ENCODE data around the gene CKS2. TPM values are rescaled to one million over a fixed set of nuclear protein-coding genes. Genes with fewer than 3 reads are reported as not detected.

The CKS2 gene
- polyA plus RNA-seq, 1 experiment, result 128 TPM

DNA sequence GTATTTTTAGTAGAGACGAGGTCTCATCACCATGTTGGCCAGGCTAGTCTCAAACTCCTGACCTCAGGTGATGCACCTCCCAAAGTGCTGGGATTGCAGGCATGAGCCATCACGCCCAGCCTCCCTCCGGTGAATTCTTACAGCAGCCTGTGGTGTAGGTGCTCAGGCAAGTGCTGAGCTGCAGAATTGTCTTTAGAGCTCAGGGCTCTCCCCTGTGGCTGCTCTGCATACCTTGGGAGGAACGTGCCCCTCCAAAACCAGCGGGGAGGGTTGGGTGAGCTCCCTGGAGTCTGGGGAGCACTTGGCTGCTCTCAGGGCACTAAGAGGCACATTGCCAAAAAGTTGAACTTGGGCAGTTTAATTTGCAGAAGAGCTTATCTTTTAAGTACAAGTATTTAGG is 36.7 kb downstream of the CKS2 start:
- POLR2A ChIA-PET, result no interaction called here

DNA sequence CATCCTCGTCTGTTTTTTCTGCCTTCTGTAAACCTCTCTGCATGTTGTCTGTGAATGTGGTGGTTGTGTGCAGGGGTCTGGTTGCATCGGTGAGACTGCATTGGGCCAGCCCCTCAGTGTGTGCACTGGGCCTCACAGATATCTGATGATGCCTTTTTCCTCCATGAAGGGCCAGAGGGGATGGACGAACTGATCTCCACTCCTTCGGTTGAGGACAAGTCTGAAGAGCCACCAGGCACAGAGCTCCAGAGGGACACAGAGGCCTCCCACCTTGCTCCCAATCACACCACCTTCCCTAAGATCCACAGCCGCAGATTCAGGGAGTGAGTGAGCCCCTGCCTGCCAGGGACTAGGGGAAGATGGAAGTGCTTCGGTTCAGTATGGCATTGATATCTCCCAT is 38.6 kb downstream of the CKS2 start:
- ChIA-PET POLR2A (no interaction called here), CTCF (interaction anchor here (1.1 kb wide), 1 partner anchor 200 kb away, joined by 4 read pairs; no protein-coding TSS in a partner anchor)
- DNase-seq (ENCODE audit: low read depth), result no peak
- Histone ChIP-seq H3K4me3 (ENCODE audit: low read depth, low read length) (no peak overlapping the region), H3K27me3 (ENCODE audit: control insufficient read depth, insufficient read depth, low read length) (no peaks in the 10 kb centered on the region), H3K36me3 (ENCODE audit: control insufficient read depth, insufficient read depth, low read length) (peaks cover 33% of the 10 kb centered on the region)
- TF ChIP-seq, protein P1, sequence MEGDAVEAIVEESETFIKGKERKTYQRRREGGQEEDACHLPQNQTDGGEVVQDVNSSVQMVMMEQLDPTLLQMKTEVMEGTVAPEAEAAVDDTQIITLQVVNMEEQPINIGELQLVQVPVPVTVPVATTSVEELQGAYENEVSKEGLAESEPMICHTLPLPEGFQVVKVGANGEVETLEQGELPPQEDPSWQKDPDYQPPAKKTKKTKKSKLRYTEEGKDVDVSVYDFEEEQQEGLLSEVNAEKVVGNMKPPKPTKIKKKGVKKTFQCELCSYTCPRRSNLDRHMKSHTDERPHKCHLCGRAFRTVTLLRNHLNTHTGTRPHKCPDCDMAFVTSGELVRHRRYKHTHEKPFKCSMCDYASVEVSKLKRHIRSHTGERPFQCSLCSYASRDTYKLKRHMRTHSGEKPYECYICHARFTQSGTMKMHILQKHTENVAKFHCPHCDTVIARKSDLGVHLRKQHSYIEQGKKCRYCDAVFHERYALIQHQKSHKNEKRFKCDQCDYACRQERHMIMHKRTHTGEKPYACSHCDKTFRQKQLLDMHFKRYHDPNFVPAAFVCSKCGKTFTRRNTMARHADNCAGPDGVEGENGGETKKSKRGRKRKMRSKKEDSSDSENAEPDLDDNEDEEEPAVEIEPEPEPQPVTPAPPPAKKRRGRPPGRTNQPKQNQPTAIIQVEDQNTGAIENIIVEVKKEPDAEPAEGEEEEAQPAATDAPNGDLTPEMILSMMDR (IDR thresholded peaks at IDR 0.05; ENCODE audit: insufficient read depth, low read depth, low read length), result no peak

More for the DNA sequence above, 36.7 kb downstream of the CKS2 start:
- H3K4me3 ChIP-seq (ENCODE audit: low read depth, low read length), result no peak overlapping the region
- CTCF ChIA-PET, result interaction anchor here (1.3 kb wide), 1 partner anchor 201 kb away, joined by 3 read pairs; no protein-coding TSS in a partner anchor
- peaks cover 31% of the 10 kb centered on the region for H3K36me3 ChIP-seq (ENCODE audit: control insufficient read depth, insufficient read depth, low read length)
- DNase-seq (ENCODE audit: low read depth), result no peak
- TF ChIP-seq, protein P1 (IDR thresholded peaks at IDR 0.05; ENCODE audit: insufficient read depth, low read depth, low read length), result no peak
- H3K27me3 ChIP-seq (ENCODE audit: control insufficient read depth, insufficient read depth, low read length), result no peaks in the 10 kb centered on the region

DNA sequence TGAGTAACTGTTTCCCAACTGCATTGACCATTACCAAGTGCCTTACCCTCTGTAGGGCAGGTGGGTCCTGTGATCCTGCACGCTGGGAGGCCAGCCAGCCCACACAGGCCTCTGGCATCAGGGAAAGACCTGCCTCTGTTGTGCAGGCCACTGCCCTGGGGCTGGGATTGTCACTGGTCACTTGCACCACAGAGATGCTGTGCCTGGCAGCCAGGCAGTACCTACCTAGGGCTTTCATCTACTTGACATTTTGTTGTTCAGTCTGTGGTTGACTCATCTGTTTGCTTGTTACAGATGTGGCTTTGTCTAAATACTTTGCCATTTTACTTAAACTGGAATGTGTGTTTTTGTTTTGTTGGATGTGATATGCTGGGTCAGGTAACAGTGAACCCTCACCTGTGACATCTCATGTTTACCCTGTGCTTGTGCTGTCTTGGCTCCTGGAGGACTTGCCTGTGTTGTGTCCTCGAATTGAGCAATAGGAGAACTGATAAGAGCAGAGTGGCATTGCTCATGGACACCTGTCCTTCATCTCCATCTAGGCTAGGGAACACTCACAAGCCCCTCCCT is 40.1 kb downstream of the CKS2 start:
- no peak overlapping the region for H3K4me3 ChIP-seq (ENCODE audit: low read depth, low read length)
- TF ChIP-seq, protein P1 (IDR thresholded peaks at IDR 0.05; ENCODE audit: insufficient read depth, low read depth, low read length), result no peak
- ChIA-PET POLR2A (no interaction called here), CTCF (no interaction called here)
- H3K27me3 ChIP-seq (ENCODE audit: control insufficient read depth, insufficient read depth, low read length), result no peaks in the 10 kb centered on the region
- DNase-seq (ENCODE audit: low read depth), result no peak
- peaks cover 28% of the 10 kb centered on the region for H3K36me3 ChIP-seq (ENCODE audit: control insufficient read depth, insufficient read depth, low read length)

DNA sequence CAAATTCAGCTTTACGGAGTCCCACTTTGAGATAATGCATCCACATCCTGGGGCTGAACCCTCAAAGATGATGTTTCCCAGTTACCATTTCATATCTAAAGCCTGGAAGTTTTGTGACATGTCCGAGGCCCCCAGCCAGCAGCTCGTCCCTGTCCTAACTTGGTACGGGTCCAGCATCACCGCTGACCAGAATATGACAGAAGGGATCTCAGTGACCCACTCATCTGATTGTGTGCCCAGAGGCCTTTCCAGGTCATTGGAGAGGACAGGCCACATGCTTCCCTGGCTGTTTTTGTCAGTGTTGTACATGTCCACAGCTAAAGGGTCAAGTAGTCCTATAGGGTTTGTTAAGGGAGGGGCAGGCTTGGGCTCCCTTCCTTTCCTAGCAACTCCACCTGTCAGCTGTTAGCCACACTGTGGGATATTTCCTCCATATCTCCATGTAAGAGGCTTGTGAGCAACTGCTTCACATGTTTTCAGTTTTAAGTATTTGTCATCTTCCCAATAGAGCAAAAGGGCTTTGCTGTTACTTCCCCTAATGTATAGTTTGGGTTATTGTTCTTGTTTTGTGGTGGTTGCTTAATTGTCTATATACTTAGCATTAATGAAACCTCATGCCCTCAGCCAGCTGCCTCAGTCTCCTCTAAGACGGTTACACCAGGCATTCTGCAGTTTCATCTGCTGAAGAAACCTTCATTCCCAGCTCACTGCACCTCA is 40.7 kb downstream of the CKS2 start:
- Histone ChIP-seq H3K4me3 (ENCODE audit: low read depth, low read length) (no peak overlapping the region), H3K27me3 (ENCODE audit: control insufficient read depth, insufficient read depth, low read length) (no peaks in the 10 kb centered on the region), H3K36me3 (ENCODE audit: control insufficient read depth, insufficient read depth, low read length) (peaks cover 26% of the 10 kb centered on the region)
- CTCF ChIA-PET, result no interaction called here
- TF ChIP-seq, protein P1 (IDR thresholded peaks at IDR 0.05; ENCODE audit: insufficient read depth, low read depth, low read length), result no peak
- no peak for DNase-seq (ENCODE audit: low read depth)
- POLR2A ChIA-PET, result no interaction called here

DNA sequence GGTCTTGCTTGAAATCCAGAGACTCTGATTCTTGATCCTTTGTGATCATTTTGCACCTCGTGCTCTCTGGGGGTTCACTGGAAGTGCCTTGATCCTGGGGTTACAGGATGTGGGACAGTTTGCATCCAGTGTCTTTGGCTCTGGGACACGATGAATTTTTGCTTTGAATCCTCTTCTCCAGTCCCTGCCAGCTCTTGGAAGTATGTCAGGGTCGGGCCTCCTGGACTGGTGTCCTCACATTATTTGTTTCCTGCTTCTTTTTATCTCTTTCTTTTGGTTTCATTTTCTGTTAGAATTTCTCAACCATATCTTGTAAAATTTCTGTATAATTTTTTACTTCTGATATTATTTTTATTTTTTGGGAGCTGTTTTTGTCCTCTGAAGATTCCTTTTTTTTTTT is 41.5 kb downstream of the CKS2 start:
- Histone ChIP-seq H3K4me3 (ENCODE audit: low read depth, low read length) (no peak overlapping the region), H3K36me3 (ENCODE audit: control insufficient read depth, insufficient read depth, low read length) (peaks cover 28% of the 10 kb centered on the region), H3K27me3 (ENCODE audit: control insufficient read depth, insufficient read depth, low read length) (no peaks in the 10 kb centered on the region)
- CTCF ChIA-PET, result interaction anchor here (0.8 kb wide), 1 partner anchor 13 kb away, joined by 4 read pairs; no protein-coding TSS in a partner anchor
- POLR2A ChIA-PET, result no interaction called here
- no peak for DNase-seq (ENCODE audit: low read depth)
- TF ChIP-seq, protein P1 (IDR thresholded peaks at IDR 0.05; ENCODE audit: insufficient read depth, low read depth, low read length), result no peak
